ENCODE results near the gene MCF2L. TPM values are rescaled to one million over a fixed set of nuclear protein-coding genes. Genes with fewer than 3 reads are reported as not detected.

Gene MCF2L
- total RNA-seq, 1 experiment from 2014 or later, result not detected

- no peak for DNase-seq (ENCODE audit: low read depth)
These were observed 180.0 kb downstream of the MCF2L start for GRCh38 chr13:113148940-113149503.

Other genes starting within 250 kb of the MCF2L start
- gene F7, start 136.6 kb downstream of the MCF2L start, total RNA-seq (2014; rRNA removed; shearing (Covaris generic)), result not detected in 2 replicates
- 0.10 TPM in 1 of 2 replicates, not detected in the other for gene F10, start 153.6 kb downstream of the MCF2L start, total RNA-seq (2014; rRNA removed; shearing (Covaris generic))
- gene PROZ, start 189.4 kb downstream of the MCF2L start, total RNA-seq (2014; rRNA removed; shearing (Covaris generic)), result not detected in 2 replicates
- 50.3 and 73.8 TPM in 2 replicates for gene PCID2, start 239.5 kb downstream of the MCF2L start, total RNA-seq (2014; rRNA removed; shearing (Covaris generic))
- gene CUL4A, start 240.4 kb downstream of the MCF2L start, total RNA-seq (2014; rRNA removed; shearing (Covaris generic)), result 74.6 and 83.9 TPM in 2 replicates